PFSK-1 (cell line): ENCODE measurements around the gene TLE4.

Experiments used
- POLR2AphosphoS5 ChIP-seq: IDR thresholded peaks from 2 replicates; pipeline ENCODE4 v1.6.1; 2012; ENCODE audit warnings: low read depth, mild to moderate bottlenecking, control low read depth, low read length, moderate library complexity
- TF ChIP-seq, protein P1 (sequence below), 2 experiments: IDR thresholded peaks; 2 replicates each; pipeline versions ENCODE4 v1.6.1 to v1.8.0; 2011 to 2012; ENCODE audit warnings: low read depth in 2 of 2, low read length in 2 of 2, control low read depth in 1 of 2, inconsistent platforms in 1 of 2, mild to moderate bottlenecking in 1 of 2, moderate library complexity in 1 of 2; ENCODE audit not compliant: insufficient read depth in 1 of 2

DNA sequence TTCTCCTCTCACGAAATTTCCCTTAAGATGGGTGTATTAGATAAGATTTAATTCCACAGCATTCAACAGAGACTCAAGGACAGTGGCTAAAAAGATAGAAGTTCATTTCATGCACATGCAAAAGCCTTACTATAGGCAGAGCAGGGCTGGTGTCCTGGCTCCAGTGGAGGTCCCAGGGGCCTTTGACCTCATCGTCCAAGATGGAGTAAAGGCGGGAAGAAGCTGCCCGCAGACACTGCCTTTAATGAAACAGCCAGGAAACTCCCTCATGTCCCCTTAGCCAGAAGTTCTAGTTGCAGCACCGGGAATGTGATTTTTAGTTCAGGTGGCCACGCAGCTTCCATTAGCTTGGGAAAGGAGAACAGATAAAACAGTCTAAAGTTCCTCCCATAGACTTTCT lies 190.3 kb downstream of the TLE4 start:
- TF ChIP-seq POLR2AphosphoS5 = no peak
- TF ChIP-seq, protein P1, sequence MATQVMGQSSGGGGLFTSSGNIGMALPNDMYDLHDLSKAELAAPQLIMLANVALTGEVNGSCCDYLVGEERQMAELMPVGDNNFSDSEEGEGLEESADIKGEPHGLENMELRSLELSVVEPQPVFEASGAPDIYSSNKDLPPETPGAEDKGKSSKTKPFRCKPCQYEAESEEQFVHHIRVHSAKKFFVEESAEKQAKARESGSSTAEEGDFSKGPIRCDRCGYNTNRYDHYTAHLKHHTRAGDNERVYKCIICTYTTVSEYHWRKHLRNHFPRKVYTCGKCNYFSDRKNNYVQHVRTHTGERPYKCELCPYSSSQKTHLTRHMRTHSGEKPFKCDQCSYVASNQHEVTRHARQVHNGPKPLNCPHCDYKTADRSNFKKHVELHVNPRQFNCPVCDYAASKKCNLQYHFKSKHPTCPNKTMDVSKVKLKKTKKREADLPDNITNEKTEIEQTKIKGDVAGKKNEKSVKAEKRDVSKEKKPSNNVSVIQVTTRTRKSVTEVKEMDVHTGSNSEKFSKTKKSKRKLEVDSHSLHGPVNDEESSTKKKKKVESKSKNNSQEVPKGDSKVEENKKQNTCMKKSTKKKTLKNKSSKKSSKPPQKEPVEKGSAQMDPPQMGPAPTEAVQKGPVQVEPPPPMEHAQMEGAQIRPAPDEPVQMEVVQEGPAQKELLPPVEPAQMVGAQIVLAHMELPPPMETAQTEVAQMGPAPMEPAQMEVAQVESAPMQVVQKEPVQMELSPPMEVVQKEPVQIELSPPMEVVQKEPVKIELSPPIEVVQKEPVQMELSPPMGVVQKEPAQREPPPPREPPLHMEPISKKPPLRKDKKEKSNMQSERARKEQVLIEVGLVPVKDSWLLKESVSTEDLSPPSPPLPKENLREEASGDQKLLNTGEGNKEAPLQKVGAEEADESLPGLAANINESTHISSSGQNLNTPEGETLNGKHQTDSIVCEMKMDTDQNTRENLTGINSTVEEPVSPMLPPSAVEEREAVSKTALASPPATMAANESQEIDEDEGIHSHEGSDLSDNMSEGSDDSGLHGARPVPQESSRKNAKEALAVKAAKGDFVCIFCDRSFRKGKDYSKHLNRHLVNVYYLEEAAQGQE (IDR thresholded peaks at IDR 0.05; ENCODE audit: insufficient read depth in 1 of 2, low read depth in 2 of 2, low read length in 2 of 2) = no peak
